GM18909 (cell line): ENCODE results near the gene SLC16A12.
"Not testable (repeated sequence)": the region's sequence is repeated elsewhere in the genome, so short reads cannot be mapped to it uniquely, and the experiment has no call there.

Source experiments
- ATAC-seq: cut with Tn5 transposase; IDR thresholded peaks from one replicate; pipeline ENCODE4 v1.9.1; 2021; ENCODE audit warnings: mild to moderate bottlenecking; ENCODE audit not compliant: unreplicated experiment, poor library complexity

Gene SLC16A12

DNA sequence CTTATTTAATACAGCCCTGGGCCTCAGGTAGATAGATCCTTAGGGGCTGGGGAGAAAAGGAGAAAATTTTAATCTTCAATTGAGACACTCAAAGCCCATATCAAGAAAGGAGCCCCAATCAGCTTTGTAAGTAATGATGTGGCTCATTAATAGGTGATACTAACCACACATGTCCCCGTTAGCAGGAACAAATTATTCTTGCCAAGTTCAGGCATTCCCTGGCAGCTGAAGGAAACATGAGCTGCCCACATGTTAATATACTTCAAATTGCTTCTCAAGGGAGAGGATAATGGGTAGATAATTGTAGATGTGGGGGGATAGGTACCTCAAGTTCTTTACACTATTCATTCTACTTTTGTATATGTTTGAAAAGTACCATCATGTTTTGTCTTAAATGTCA is 106.5 kb downstream of the SLC16A12 start:
- no peak for ATAC-seq

DNA sequence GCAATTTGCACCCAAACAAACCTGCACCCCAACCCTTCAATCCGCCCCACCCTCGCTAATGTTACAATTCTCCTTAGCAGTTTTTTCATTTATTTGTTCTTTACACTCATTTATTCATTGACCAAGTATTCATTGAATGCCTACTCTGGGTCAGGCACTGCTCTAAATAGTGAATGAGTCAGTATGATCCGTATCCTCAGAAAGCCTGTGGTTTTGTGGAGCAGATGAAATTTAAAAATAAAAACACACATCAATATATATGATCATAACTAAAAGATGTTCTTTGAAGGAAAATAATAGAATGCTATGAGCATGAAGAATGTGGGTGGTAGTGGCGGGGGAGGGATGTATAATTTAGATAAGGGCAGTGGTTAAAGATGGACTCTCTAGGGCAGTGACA is 107.8 kb downstream of the SLC16A12 start:
- no peak for ATAC-seq

DNA sequence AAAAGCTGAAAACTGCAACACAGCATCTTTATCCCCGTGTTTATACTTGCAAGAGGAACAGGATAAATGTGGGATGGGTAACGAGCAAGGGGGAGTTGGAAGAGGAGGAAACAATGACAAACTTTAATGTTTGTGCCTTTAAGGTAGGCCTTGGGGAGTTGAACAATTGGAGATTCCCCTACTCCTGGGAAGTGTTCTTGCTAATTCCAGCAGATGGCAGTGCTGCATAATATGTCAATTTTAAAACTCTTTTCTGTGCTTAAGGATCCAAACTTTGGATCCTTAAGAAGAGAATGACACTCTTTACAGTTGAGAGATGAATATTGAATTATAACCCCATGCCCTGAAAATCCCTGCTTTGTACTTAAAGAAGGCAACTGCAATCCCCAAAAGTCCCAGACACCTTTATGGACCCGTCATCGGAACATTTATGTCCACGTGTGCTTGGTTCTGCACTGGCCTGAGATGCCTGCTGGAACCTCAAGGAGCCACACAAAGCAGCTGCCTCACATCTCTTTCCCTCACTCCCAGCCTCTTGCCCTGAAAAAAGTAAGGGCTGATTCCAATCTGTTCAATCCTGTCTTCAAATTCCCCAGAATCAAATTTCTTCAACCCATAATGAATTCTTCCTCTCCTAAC is 109.0 kb downstream of the SLC16A12 start:
- ATAC-seq, result no peak

DNA sequence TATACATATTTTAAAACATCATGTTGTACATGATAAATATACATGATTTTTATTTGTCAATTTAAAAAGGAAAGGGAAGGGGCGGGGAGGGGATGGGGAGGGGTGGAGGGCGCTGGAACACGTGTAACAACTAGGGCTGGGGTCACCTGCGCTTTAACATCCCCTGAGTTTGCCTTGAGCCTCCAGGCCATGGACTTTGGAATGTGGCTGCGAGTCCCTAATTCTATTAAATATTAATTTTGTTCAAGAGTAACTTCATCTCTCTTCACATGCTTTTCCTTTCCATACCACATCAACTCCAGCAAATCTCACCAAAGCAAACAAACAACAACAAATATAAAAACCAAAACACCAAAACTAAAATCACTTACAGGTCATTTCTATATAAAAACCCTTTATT is 110.4 kb downstream of the SLC16A12 start:
- ATAC-seq, result no peak

DNA sequence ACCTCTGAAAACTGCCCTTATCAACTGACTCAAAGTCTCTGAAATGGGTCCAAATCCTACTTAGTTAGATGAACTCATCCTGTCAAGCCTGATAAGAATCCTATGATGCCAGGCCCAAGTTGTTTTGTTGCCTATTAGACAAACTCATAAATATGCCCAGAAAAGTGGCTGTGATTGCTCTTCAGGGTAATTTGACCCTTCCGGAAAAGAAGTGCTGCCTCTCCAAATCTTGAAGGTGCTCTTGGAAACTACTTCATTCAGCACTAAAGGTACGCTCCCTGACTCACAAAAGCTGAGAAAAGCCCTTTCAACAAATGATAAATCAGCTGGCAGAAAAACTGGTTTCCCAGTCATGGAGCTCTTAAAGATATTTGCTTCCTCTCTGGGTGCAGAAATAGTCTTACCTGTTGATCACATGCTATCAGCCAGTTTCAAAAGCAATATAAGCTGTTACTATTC is 114.3 kb downstream of the SLC16A12 start:
- ATAC-seq, result no peak

DNA sequence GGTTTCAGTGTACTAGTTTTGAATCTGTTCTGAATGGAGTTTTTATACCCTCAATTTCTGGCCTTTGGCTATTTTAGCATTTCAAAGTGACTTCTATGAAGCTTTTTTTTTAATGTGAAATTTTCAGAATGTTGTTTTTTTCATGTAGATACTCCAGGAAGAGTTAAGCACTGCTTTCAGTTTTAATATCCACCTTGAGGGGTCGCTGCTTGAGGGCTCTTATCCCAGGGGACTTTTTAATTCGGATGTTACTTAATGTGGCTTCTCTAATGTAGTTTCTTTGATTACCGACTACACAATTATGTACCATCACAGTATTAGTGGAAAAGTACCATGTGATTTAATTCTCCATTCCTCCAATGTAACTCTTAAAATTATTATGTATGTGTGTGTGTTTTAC is 115.8 kb downstream of the SLC16A12 start:
- ATAC-seq, result no peak

DNA sequence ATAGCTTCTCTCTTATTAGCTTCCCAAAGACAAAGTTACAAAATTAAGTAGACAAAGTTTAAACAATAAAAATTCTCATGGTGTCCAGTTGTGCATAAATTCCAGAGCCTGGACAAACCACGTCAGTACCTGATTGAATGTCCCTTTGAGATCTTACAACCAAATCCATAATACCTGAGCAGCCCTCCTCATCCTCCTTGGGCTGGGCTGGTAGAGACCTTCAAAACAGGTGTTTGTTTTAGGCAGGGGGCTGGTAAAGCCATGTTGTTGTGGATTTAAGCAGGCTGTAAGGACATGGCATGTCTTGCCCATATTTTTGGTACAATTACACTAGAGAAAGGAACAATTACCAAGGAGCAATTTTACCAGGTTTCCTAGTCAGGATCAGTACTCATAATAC is 118.9 kb downstream of the SLC16A12 start:
- no peak for ATAC-seq

DNA sequence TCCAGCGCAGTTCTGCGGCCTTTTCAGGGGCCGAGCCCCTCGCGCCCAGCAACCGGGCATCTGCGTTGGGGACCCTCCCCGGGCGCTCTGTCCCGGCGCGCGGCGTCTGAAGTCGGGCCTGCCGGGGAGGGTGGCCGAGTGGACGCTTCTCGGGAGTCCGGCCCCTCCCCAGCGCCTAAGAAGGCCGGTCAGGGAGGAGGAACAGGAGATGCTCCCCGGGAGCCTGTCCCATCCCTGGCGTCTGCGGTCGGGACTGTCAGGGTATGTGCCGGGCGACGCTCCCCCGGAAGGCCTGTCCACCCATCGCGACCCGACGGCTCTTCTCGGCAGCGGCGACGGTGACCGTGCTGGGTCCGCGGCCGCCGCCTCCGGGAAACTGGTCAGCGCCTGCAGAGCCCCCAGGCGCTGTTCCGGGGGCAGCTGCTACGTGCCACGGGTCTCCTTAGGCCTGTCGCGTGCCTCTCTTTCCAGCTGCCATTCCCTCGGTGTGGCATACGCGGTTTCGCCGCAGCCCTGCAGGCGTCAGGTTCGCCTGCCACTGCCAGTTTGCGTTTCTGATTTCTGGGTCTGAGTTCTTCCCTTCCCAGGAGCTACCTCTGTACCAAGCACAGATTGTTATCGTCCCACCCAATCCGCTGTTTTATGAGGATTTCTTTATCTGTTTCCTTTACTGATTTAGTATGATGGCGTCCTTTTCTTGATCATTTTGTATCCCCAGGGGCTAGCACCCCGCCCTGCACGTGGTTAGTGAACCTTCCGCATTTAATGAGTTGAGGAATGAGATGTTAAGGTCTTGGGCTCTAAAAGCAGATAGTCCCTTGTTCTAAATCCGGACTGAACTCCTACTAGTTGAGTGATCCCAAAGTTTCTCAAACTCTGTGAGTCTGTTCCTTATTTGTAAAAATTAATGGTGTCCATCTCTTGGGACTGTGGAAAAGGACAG is 120.2 kb downstream of the SLC16A12 start:
- peak; percentile 51 for ATAC-seq

DNA sequence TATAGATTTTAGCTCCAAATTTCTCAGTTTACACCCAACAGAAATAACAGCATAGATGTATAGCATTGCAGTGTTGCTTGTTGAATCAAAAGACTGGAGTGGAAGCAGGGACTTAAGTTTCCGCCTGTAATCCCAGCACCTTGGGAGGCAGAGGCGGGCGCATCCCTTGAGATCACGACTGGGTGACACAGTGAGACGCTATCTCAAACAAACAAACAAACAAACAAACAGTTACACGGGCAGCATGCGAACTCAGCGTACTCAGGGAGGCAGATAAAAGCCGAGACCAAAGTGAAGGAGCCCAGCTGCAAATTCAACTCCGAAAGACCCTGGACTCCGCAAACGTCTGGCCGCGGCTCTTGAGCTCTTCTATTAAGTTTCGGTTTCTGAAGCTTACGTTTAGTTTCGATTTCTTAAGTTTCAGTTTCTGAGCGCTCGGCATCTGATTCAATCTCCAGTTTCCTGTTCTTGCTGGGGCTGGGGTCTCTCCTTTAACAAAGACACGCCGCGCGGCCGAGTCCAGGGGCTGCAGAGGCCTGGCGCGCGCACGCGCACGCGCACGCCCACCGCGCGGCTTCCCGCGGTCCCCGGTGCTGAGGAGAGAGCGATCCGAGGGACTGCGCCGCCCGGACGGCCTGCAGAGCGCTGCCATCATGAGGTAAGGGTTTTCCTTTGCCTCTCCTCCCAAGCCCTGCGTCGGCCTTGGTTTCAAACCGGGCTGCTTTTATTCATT is 121.1 kb downstream of the SLC16A12 start, which contains the start of gene IFIT5:
IFIT5 (plus strand) TSS at position 423 of the 733 bp plus-strand sequence; CDS start at position 654, 231 bp downstream.
- peak; percentile 81 for ATAC-seq

DNA sequence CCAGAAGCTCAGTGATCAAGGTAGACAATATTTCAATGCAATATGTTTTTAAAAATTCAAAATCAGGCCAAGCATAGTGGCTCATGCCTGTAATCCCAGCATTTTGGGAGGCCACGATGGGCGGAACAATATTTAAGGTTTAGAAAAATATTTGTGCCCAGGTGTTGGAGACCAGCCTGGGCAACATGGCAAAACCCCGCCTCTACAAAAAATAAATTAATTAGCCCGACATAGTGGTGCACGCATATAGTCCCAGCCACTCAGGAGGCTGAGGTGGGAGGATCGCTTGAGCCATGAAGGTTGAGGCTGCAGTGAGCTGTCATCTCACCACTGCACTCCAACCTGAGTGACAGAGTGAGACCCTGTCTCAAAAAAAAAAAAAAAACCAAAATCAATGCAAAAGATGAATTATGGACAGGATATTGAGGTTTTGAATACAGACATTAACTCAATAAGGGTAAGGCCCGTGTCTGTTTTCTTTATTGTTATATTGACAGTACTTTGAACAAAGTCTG is 121.9 kb downstream of the SLC16A12 start:
- ATAC-seq, result no peak

DNA sequence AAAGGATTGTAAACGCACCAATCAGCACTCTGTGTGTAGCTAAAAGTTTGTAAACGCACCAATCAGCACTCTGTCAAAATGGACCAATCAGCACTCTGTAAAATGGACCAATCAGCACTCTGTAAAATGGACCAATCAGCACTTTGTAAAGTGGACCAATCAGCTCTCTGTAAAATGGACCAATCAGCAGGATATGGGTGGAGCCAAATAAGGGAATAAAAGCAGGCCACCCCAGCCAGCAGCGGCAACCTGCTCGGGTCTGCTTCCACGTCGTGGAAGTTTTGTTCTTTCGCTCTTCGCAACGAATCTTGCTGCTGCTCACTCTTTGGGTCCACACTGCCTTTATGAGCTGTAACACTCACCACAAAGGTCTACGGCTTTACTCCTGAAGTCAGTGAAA is 123.1 kb downstream of the SLC16A12 start:
- not testable (repeated sequence) for ATAC-seq

DNA sequence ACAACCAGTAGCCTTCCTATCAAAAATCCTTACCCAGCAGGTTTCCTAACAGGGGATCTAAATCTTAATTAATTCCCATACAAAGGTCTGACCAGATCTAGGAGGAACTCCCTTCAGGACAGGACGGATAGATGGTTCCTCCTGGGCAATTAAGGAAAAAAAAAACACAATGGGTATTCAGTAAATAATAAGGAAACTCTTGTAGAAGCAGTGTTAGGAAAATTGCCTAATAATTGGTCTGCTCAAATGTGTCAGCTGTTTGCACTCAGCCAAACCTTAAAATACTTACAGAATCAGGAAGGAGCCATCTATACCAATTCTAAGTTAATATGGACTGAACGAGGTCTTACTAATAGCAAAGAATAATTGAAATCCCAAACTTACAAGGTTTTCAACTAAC is 124.3 kb downstream of the SLC16A12 start:
- not testable (repeated sequence) for ATAC-seq

DNA sequence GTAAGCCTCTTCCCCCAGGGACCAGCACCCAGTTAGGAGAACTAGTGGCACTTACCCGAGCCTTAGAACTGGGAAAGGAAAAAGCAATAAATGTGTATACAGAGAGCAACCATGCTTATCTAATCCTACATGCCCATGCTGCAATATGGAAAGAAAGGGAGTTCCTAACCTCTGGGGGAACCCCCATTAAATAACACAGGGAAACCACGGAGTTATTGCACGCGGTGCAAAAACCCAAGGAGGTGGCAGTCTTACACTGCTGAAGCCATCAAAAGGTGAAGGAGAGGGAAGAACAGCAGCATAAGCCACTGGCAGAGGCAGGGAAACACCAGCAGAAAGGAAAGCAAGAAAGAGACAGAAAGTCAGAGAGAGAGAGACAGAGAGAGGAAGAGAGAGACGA is 124.8 kb downstream of the SLC16A12 start:
- not testable (repeated sequence) for ATAC-seq

DNA sequence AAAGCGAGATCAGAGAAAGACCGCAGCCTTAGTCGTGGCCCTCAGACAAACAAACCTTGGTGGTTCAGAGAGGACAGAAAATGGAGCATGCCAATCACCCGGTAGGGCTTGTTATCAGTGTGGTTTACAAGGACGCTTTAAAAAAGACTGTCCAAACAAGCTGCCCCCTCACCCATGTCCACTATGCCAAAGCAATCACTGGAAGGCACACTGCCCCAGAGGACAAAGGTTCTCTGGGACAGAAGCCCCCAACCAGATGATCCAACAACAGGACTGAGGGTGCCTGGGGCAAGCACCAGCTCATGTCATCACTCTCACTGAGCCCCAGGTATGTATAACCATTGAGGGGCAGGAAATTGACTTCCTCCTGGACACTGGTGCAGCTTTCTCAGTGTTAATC is 126.1 kb downstream of the SLC16A12 start:
- ATAC-seq, result not testable (repeated sequence)

DNA sequence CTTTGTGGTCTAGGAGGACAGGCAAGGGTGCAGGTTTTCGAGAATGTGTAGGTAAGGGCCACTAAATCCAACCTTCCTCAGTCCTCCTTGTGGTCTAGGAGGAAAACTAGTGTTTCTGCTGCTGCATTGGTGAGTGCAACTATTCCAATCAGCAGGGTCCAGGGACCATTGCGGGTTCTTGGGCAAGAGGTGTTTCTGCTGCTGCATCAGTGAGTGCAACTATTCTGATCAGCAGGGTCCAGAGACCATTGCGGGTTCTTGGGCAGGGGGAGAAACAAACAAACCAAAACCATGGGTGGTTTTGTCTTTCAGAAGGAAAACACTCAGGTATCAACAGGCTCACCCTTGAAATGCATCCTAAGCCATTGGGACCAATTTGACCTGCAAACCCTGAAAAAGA is 127.6 kb downstream of the SLC16A12 start:
- ATAC-seq, result not testable (repeated sequence)

DNA sequence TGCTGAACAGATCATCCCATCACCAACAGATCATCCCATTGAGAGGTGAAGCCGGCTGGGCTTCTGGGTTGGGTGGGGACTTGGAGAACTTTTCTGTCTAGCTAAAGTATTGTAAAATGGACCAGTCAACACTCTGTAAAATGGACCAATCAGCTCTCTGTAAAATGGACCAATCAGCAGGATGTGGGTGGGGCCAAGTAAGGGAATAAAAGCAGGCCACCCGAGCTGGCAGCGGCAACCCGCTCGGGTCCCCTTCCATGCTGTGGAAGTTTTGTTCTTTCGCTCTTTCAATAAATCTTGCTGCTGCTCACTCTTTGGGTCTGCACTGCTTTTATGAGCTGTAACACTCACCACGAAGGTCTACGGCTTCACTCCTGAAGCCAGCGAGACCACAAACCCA is 129.2 kb downstream of the SLC16A12 start:
- ATAC-seq, result not testable (repeated sequence)

DNA sequence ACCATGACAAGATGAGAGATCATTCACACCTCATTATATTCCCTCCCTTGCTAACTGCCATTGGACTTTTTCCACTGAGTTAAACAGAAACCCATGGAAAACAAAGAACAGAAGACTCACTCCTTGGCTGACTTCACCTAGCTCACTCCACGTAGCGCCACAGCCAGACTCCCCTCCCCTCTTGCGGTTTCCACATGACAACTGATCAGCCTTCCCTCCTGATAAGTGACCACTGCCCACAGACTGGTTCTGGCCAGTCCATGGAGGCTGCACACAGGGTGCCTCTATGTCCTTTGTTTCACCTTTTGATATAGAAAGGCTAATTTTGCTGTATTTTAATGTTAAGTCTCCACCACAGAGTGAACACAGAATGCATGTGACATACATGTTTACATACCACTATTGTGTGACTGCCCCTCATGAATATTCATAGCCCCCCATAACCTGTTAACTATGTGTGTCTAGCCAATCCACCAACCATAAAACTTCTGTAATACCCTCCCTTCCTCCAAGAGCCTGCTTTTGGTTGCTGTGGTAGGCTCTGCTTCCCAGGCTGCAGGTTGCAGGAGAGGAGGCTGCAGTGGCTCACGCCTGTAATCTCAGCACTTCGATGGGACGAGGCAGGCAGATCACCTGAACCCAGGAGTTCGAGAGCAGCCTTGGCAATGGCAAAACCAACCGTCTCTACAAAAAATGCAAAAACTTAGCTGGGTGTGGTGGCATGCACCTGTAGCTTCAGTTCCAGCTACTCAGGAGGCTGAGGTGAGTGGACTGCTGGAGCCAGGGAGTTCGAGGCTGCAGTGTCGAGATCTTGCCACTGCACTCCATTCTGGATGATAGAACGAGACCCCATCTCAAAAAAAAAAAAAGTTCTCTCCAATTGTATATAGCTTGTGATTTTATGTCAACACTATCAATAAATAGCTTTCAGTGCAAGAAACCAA is 131.0 kb downstream of the SLC16A12 start:
- no peak for ATAC-seq

DNA sequence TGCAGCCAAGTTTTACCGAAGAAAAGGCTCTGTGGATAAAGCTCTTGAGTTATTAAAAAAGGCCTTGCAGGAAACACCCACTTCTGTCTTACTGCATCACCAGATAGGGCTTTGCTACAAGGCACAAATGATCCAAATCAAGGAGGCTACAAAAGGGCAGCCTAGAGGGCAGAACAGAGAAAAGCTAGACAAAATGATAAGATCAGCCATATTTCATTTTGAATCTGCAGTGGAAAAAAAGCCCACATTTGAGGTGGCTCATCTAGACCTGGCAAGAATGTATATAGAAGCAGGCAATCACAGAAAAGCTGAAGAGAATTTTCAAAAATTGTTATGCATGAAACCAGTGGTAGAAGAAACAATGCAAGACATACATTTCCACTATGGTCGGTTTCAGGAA is 132.4 kb downstream of the SLC16A12 start:
- no peak for ATAC-seq

DNA sequence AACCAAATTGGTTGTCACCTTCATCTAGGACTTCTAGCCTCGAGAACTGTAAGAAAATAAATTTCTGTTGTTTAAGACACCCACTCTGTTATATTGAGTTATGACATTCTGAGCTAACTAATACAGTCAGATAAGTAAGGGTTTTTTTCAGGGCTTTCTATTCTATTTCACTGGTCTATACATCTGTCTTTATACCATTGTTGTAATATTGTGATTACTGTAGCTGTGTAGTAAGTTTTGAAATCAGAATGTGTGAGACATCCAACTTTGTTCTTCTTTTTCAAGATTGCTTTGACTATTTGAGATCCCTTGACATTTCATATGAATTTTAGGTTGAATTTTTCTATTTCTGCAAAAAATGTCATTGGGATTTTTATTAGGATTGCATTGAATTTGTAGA is 135.4 kb downstream of the SLC16A12 start:
- no peak for ATAC-seq
